OCI-M1 (cell line): Measurements from ENCODE around the gene TTC7B.

ENCODE experiments used
- DNase-seq: peaks from one replicate; lab custom pipeline; 2025; lab: John Stamatoyannopoulos, UW

The TTC7B gene

GRCh38 chr14:90700933-90701776, 115.1 kb downstream of the TTC7B start:
- no peak for DNase-seq

- no peak for DNase-seq
Observed at GRCh38 chr14:90699016-90699415, 117.2 kb downstream of the TTC7B start.

GRCh38 chr14:90698379-90698869, 117.8 kb downstream of the TTC7B start:
- no peak for DNase-seq

GRCh38 chr14:90697577-90698206, 118.5 kb downstream of the TTC7B start:
- DNase-seq, result peak; percentile 89

GRCh38 chr14:90697132-90697531, 119.1 kb downstream of the TTC7B start:
- peak; percentile 37 for DNase-seq

- peak; percentile 35 for DNase-seq
Observed at GRCh38 chr14:90696720-90697119, 119.5 kb downstream of the TTC7B start.

GRCh38 chr14:90695997-90696660, 120.1 kb downstream of the TTC7B start:
- DNase-seq, result peak; percentile 78

- no peak for DNase-seq
Observed at GRCh38 chr14:90693413-90693812, 122.8 kb downstream of the TTC7B start.

GRCh38 chr14:90692826-90693225, 123.4 kb downstream of the TTC7B start:
- DNase-seq, result peak; percentile 31

- DNase-seq, result no peak
Observed at GRCh38 chr14:90692061-90692460, 124.2 kb downstream of the TTC7B start.

GRCh38 chr14:90691627-90692026, 124.6 kb downstream of the TTC7B start:
- DNase-seq, result no peak

GRCh38 chr14:90687680-90688079, 128.6 kb downstream of the TTC7B start:
- no peak for DNase-seq

- no peak for DNase-seq
Observed at GRCh38 chr14:90682615-90683014, 133.6 kb downstream of the TTC7B start.

- no peak for DNase-seq
Observed at GRCh38 chr14:90681929-90682328, 134.3 kb downstream of the TTC7B start.

- no peak for DNase-seq
Observed at GRCh38 chr14:90678846-90679362, 137.3 kb downstream of the TTC7B start.

- no peak for DNase-seq
Observed at GRCh38 chr14:90678420-90678819, 137.8 kb downstream of the TTC7B start.

- no peak for DNase-seq
Observed at GRCh38 chr14:90677484-90678050, 138.7 kb downstream of the TTC7B start.

- no peak for DNase-seq
Observed at GRCh38 chr14:90676912-90677311, 139.3 kb downstream of the TTC7B start.

GRCh38 chr14:90676356-90676755, 139.9 kb downstream of the TTC7B start:
- no peak for DNase-seq

GRCh38 chr14:90675399-90675798, 140.8 kb downstream of the TTC7B start:
- DNase-seq, result peak; percentile 17

- no peak for DNase-seq
Observed at GRCh38 chr14:90674716-90675115, 141.5 kb downstream of the TTC7B start.

- no peak for DNase-seq
Observed at GRCh38 chr14:90674043-90674670, 142.1 kb downstream of the TTC7B start.
